Stimulated activated CD4-positive, alpha-beta T cell treated with anti-CD3 and anti-CD28 coated beads, Interleukin-4, amount 100 ng/mL, for 24 hours (primary cell): Measurements from ENCODE around the gene KIAA0319L.

Experiments used
- DNase-seq: peaks from one replicate; pipeline ENCODE4 v3.0.0-alpha.2; 2020

Gene KIAA0319L

DNA sequence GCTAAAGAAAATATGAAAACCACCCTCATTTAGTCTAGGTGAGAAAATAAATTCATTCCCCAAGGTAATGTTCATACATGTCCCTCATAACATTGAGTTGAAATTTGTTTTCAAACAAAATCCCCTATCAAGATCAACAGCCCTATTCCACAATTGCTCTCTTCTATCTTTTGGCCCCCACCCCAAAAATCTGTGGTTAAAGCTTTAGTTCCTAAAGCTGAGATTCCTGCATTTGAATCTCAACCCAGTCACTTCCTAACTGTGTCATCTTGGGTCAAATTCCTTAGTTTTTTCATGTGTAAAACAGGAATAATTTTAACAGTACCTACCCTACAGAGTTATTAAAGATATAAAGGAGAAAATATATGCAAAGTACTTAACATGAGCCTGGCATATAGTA lies 22.0 kb downstream of the KIAA0319L start:
- no peak for DNase-seq

- no peak for DNase-seq
Measured at GRCh38 chr1:35533586-35533985, 23.6 kb downstream of the KIAA0319L start.

DNA sequence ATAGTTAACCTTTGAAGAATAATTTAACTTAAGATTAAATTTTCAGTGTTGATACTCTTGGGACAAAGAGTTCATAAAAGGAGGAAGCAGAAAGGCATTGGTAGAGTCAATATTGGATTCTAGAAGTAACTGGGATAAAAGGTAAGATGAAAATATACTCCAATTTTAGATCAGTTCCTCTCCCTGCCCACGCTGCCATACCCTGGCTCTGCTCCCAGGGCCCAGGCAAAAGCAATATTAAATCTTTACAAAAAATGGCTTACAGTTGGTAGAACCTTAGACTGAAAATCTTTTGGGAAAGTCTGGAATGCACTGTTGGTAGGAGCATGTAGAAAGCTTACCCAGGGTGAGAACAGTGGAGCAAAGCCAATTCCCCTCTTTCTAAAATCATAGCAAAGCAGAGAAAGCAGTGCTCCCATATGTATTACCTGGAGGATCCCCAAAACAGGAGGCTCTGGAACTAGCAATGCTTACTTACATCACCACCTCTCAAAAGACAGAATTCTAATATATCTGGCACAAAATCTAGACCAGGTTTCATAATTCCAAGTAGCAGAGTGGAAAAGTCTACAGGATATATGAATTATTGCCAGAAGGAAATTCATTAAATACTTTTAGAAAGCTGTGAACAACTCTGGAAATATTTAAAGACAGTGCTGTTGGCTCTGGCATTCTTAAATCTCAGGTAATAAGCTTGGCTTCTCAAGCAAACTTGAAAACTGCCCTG lies 24.5 kb downstream of the KIAA0319L start:
- DNase-seq = no peak

DNA sequence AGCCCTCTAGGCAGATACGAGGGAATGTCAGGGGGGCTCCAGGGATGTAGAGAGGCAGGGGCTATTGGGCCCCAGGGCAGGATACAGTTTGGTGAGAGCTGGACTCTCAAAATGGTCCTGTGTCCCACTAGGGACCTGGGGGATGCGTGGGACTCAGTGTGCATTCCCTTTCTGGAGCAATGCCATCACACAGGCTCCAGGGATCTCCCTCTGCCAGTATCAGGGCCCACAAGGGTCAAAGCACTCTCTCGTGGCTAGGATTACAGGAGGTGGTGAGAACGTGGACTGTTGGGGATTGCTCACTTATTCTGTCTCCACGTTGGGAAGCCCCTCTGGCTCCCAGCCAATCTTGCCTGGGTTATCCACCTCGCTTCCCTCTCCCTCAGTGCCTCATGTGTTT lies 25.8 kb downstream of the KIAA0319L start:
- DNase-seq = no peak

GRCh38 chr1:35530946-35531345 lies 26.3 kb downstream of the KIAA0319L start:
- DNase-seq = no peak

GRCh38 chr1:35530168-35530567 lies 27.0 kb downstream of the KIAA0319L start:
- no peak for DNase-seq

DNA sequence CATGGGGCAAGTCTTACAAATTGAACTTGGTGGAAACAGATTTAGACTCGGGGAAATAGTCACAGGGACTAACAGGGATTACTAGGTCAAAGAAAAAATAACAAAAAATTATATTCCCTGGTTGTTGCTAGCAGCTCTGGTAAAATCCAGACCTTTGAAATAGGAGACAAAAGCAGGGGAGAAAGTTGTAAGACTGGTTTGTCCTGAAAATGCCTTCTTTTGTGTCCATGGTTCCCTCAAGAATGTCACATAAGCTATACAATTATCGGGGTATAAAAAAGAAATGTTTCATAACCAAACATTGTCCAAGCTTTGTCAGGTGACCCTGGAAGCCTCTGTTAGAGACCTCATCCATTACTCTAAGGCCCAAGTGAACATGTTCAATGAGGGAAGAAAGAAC lies 33.1 kb downstream of the KIAA0319L start:
- DNase-seq = no peak

DNA sequence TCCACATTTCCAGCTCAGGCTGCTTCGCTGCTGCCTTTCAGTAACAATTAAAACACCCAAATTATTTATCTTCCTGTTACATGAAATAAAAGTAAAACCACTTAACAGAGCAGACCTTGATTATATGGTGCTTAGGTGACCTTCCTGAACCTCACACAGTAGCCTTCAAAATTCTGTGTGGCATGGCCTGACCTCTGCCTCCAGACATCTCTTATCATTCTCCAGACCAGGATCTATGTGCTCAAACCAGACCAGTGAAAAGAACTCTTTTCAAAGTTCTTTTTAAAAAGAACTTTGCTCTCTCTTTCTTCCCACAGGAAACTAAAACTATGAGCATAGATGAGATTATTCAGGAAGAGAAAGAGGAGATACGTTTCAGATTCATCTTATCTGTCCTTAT lies 37.8 kb downstream of the KIAA0319L start:
- DNase-seq = no peak

DNA sequence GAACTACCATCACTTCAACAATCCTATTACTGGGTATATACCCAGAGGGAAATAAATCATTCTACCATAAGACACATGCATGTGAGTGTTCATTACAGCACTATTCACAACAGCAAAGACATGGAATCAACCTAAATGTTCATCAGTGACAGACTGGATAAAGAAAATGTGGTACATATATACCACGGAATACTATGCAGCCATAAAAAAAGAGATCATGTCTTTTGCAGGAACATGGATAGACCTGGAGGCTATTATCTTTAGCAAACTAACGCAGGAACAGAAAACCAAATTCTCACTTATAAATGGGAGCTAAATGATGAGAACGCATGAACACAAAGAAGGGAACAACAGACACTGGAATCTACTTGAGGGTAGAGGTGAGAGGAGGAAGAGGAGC lies 39.0 kb downstream of the KIAA0319L start:
- no peak for DNase-seq

DNA sequence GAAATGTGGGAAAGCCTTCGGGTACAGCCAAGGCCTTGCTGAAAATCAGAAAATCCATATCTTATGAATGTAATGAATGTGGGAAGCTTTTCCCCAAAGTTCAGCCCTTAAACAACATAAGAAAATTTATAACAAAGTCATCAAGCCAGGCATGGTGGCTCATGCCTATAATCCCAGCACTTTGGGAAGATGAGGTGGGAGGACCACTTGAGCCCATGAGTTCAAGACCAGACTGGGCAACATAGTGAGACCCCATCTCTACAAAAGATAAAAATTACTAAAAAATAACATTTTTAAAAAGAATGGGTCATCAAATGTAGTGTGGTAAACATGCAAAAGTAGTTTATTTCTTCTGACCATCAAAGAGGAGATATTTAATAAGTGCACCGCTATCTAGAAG lies 45.9 kb downstream of the KIAA0319L start:
- DNase-seq = no peak

- no peak for DNase-seq
Measured at GRCh38 chr1:35509558-35509957, 47.6 kb downstream of the KIAA0319L start.

- DNase-seq = no peak
Measured at GRCh38 chr1:35507947-35508346, 49.3 kb downstream of the KIAA0319L start.

GRCh38 chr1:35506960-35507912 lies 50.0 kb downstream of the KIAA0319L start:
- DNase-seq = peak; percentile 8

- peak; percentile 41 for DNase-seq
Measured at GRCh38 chr1:35505911-35506798, 51.0 kb downstream of the KIAA0319L start.

DNA sequence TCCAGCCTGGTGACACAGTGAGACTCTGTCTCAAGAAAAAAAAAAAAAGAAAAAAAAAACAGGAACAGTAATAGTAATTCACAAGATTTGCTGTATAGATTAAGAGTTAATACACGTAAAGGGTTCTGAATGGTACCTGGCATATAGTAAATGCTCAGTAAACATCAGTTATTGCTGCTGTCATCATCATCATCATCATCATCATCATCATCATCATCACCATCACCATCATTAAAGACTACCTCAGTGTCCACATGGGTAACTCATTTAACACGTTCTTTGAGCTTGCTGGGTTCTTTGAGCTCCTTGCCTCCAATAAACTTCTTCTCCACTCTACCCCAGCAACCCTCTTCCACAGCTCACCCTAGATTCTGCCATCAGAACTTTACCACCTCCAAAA lies 55.0 kb downstream of the KIAA0319L start:
- no peak for DNase-seq

DNA sequence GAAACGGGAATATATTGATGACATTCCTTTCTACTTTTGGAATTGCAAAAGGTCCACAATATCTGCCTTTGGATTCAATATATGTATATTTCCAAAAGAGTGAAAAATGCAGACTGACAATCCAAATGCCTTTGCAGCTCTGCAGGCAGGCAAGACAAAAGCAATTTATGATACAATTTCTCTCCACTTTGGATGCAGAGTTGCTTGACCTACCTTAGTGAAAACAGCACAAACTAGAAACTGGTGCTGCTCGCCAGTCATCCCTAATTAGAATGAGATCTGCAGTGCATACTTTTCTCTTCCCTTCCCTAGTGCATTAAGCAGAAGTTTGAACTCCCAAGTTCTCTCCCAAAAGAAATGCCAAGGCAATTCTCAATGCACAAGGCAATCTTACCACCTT lies 56.8 kb downstream of the KIAA0319L start:
- no peak for DNase-seq

- DNase-seq = peak; percentile 7
Measured at GRCh38 chr1:35499652-35500176, 57.5 kb downstream of the KIAA0319L start.

GRCh38 chr1:35499231-35499630 lies 58.0 kb downstream of the KIAA0319L start:
- DNase-seq = no peak

- DNase-seq = no peak
Measured at GRCh38 chr1:35497571-35497970, 59.6 kb downstream of the KIAA0319L start.

- DNase-seq = no peak
Measured at GRCh38 chr1:35490250-35490649, 67.0 kb downstream of the KIAA0319L start.

DNA sequence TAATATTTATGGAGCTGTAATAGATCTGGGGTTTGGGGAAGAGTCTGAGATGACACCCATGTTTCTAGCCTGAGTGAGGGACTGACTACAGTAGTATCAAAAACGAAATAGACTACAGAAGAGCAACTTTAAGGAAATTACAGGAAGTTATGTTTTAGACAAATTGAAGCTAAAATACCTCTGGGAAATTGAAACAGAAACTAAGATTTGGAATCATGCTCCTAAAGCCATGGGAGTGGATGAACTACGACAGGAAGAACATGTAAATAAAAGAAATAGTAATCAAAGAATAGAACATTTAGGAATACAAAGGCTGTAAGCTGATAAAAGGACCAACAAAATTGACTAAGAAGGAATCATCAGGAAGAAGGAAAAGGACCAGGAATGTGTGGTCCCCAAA lies 68.9 kb downstream of the KIAA0319L start:
- no peak for DNase-seq

GRCh38 chr1:35486858-35487408 lies 70.3 kb downstream of the KIAA0319L start:
- DNase-seq = no peak

- no peak for DNase-seq
Measured at GRCh38 chr1:35481229-35481628, 76.0 kb downstream of the KIAA0319L start.
